Hematopoietic multipotent progenitor cell treated with erythropoietin and hydrocortisone succinate and interleukin-3 and kit ligand, for 4 days (in vitro differentiated cells): ENCODE data around the gene CAMSAP2.

Source experiments
- DNase-seq: peaks from one replicate; pipeline ENCODE4 v3.0.0-alpha.2; 2015

CAMSAP2 gene

DNA sequence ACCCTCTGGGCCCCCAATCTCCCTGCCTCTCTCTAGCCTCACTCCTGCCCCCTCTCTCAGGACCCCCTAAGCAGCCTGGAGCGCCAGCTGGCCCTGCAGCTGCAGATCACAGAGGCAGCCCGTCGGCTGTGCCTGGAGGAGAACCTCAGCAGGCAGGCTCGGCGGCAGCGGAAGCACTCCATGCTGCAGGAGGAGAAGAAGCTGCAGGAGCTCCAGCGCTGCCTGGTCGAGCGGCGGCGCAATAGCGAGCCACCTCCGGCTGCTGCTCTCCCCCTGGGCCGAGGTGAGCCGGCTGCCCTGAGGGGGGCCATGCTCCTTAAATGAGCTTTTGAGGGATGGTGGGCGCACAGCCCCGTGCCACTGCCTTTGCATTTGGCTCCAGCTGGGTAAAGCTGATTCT is 162.2 kb downstream of the CAMSAP2 start:
- no peak for DNase-seq

DNA sequence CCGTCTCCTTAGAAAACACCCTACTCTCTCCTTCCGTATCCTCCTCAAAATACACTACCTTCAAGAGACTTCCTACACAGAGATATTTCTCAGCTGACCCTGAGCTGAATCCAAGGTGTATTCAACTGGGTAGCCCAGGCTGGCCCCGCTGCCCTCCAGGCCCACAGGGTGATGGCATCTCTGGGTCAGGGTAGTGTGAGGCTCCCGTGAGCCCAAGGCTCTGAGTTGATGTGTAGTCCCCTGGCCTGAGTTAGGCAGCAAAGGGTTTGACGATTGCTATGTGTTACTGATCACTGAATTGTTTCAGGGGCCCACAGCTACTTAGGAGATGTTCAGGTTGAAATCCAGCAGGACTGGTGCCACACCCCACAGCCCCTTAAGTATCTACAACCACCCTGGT is 162.7 kb downstream of the CAMSAP2 start:
- DNase-seq, result no peak

DNA sequence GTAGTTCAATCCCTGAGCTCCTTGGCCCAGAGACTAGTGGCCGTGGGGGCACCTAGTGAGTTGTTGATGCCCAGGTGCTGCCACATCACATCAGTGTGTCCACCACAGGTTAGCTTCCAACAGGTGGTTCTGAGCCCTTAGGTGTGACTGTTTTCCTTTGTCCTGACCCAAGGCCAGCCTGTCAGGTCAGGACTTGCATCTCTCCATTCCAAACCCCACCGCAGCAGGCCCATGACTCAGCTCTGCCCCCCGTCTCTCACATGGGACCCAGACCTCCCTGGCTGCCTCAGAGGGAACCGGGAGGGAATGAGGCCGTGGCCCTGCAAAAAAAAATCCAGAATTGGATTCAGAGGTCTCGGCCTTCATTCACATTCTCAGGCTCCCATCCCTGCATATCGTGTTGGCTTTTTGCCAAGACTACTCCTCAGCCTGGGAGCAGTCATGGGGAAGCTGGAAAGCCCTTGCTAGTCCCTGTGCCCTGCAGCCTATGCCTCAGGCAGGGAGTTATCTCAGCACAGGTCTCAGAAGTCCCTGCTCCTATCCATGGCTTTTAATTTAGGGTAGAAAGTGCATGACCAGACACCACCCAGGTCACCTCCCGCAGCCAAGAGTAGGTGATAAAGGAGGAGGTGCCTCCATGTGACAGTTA is 163.2 kb downstream of the CAMSAP2 start:
- no peak for DNase-seq

DNA sequence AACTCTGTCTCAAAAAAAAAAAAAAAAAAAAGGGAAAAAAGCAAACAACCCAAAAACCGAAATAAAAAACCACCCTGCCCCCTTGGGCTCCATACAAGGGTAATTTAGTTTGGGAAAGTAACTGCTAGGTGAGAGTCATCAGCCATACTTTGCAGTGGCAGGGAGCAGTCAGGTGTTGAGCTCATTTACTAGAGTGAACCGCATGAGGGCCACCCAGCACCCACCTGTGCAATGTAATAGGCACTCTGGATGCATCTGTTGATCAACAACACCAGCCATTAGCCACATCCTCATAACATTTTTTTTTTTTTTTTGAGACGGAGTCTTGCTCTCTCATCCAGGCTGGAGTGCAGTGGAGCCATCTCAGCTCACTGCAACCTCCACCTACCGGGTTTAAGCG is 165.1 kb downstream of the CAMSAP2 start:
- no peak for DNase-seq

DNA sequence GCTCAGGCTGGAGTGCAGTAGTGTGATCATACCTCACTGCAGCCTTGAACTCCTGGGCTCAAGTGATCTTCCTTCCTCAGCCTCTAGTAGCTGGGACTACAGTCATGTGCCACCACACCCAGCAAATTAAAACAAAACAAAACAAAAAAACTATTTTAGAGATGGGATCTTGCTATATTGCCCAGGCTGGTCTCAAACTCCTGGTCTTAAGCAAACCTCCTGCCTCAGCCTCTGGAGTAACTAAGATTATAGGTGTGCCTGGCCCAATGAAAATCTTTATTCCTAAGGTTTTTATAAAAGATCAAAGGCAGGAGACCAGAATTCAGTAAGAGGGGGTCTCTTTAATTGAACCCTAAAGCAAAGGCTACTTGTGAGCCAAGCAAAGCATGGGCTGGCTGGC is 166.1 kb downstream of the CAMSAP2 start:
- no peak for DNase-seq

DNA sequence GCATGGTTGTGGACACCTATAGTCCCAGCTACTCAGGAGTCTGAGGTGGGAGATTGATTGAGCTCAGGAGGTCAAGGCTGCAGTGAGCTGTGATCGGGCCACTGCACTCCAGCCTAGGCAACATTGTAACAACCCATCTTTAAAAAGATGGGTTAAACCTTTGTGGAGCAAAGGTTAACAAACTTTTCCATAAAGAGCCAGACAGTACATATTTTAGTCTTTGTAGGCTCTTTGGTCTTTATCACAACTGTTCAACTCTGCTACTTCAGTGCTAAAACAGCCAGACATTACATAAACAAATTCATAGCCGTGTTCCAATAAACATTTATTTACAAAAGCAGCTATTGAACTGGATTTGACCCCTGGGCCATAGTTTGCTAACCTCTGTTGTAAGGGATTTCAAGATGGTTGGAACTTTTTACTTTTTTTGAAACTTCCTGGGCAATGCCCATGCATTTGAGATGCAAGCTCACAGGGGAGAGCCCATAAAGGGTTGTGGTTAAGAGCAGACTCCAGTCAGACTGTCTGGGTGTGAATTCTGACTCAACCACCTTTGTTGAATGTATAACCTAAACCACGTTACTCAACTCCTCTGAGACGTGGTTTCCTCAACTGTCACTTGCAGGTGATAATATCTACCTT is 166.8 kb downstream of the CAMSAP2 start:
- peak; percentile 33 for DNase-seq

DNA sequence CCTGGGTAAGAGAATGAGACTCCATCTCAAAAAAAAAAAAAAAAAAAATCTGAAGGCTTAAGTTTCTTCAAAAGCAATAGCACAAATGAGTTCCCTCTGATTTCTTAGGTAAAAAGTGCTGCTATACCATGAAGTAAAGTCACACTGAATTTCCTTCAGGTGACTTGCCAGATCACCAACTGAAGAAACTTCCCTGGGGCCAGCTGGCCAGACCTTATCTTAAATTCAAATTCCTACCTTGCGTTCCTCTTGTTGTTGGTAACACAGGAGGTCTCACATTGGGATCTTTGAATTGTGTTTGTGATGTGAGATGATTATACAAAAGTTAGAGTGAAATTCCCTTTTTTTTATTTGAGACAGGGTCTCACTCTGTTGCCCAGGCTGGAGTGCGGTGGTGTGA is 167.8 kb downstream of the CAMSAP2 start:
- no peak for DNase-seq

DNA sequence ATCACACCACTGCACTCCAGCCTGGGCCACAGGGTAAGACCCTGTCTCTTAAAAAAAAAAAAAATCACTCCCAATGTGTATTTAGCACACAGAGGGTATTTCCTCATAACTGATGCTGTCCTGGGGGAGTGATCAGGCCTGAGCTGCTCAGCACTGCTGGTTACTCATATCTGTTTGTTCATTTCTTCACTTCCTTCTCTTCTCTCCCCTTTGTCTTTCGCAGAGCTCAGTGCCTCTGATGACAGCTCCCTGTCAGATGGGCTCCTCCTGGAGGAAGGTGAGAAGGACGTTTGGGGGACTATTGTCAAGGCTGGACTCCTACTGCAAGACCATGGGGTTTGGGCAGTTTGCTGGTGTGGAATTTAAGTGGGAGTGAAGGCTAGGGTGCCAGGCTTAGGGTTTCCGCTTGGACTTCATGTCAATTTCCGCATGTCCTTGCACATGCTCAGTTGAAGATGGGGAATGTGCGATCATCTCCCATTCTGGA is 169.0 kb downstream of the CAMSAP2 start:
- DNase-seq, result peak; percentile 65

DNA sequence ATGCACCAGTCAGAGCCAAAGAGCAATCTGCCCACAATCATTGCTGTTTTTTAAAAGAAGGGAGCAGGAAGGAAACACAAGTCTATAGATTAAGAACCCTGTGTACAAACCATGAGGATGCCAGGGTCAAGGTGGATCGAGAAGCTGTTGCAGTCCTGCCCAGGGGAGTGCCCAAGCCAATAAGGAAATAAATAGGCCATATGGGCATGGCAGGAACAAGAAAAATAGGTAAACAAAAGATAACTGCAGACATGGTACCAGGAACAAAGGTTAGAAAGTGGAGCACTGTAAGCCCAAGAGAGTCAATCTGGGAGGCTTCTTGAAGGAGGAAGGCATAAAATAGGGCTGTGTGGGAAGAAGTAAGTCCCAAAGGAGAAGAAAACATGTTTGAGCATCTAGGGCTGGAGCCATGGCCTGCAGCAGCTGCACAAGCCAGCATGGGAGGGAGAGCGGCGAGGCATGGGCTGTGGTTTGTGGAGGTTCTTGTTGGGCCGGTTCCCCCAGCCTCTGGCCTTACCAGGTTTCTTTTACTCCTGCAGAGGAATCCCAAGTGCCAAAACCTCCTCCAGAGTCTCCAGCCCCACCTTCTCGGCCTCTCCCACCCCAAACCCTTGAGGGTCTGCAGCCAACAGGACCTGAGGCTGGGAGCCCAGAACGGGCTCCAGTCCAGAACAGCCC is 169.6 kb downstream of the CAMSAP2 start:
- DNase-seq, result no peak

DNA sequence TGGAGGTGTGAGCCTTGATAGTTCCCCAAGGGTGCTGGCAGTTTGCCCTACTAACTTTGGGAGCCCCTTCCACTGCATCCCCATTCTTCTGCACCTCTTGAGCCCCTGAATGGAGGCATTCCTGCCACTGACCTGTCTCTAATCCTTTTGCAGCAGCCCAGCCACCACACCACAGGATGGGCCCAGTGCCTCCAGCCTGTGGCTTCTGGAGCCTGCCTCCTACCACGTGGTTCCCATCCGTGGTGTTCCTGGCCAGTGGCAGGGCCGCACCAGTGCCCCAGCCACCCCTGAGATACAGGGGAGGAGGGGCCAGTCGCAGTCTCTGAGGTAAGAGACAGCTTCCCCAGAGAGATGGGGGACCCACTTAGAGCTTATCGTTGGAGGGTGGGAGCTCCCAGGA is 170.4 kb downstream of the CAMSAP2 start:
- no peak for DNase-seq

DNA sequence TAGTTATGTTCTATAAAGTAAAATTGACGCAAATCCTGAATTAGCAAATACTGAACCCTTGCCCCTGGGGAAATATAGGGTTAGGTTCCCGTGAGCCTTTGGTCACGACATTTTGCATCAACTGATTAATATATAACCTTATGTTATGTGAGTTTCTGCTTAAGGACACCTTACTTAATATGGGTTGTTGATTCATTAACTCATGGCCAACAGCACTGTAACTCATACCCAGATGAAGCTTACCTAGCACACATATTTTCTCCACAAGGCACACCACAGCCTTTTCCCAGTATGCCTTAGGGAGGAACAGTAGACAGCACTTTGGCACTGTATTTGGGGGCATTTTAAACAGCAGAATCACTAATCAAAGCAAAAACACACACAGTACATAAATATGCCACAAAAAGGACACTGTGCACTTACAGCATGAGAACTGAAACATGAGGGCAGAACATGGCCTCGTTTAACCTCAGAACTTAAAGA is 171.1 kb downstream of the CAMSAP2 start:
- no peak for DNase-seq
